Measurements from ENCODE around the gene NUP210.

The NUP210 gene

DNA sequence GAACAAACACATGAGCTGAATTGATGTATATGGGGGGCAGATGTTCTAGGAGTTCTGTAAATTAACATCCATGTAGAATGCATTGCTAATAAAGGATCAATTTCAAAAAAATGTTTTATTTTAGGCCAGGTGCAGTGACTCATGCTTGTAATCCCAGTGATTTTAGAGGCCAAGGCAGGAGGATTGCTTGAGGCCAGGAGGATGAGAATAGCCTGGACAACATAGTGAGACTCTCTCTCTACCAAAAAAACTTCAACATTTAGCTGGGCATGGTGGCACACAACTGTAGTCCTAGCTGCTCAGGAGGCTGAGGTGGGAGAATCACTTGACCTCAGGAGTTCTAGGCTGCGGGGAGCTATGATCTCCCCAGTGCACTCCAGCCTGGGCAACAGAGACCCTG is 6.5 kb upstream of the NUP210 start:
- no peak overlapping the region for H3K4me3 ChIP-seq (ENCODE audit: low read depth, low read length)
- TF ChIP-seq, protein P1, sequence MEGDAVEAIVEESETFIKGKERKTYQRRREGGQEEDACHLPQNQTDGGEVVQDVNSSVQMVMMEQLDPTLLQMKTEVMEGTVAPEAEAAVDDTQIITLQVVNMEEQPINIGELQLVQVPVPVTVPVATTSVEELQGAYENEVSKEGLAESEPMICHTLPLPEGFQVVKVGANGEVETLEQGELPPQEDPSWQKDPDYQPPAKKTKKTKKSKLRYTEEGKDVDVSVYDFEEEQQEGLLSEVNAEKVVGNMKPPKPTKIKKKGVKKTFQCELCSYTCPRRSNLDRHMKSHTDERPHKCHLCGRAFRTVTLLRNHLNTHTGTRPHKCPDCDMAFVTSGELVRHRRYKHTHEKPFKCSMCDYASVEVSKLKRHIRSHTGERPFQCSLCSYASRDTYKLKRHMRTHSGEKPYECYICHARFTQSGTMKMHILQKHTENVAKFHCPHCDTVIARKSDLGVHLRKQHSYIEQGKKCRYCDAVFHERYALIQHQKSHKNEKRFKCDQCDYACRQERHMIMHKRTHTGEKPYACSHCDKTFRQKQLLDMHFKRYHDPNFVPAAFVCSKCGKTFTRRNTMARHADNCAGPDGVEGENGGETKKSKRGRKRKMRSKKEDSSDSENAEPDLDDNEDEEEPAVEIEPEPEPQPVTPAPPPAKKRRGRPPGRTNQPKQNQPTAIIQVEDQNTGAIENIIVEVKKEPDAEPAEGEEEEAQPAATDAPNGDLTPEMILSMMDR (IDR thresholded peaks at IDR 0.05; ENCODE audit: low read depth, low read length) = no peak

GRCh38 chr3:13425689-13426088 is 5.6 kb upstream of the NUP210 start:
- no peak overlapping the region for H3K27ac ChIP-seq
- H3K9me3 ChIP-seq (ENCODE audit: severe bottlenecking) = no peaks in the 10 kb centered on the region
- no peaks in the 10 kb centered on the region for H3K36me3 ChIP-seq
- DNase-seq = no peak
- TF ChIP-seq, protein P1 (IDR thresholded peaks at IDR 0.05; ENCODE audit: low read depth, low read length) = no peak
- no peaks in the 10 kb centered on the region for H3K27me3 ChIP-seq (ENCODE audit: insufficient read depth, low read depth, severe bottlenecking)
- H3K4me3 ChIP-seq (ENCODE audit: low read depth, low read length) = no peak overlapping the region

More for the DNA sequence above, 6.5 kb upstream of the NUP210 start:
- Histone ChIP-seq H3K27ac (no peak overlapping the region), H3K27me3 (ENCODE audit: insufficient read depth, low read depth, severe bottlenecking) (no peaks in the 10 kb centered on the region), H3K9me3 (ENCODE audit: severe bottlenecking) (no peaks in the 10 kb centered on the region), H3K36me3 (no peaks in the 10 kb centered on the region)
- DNase-seq = no peak

DNA sequence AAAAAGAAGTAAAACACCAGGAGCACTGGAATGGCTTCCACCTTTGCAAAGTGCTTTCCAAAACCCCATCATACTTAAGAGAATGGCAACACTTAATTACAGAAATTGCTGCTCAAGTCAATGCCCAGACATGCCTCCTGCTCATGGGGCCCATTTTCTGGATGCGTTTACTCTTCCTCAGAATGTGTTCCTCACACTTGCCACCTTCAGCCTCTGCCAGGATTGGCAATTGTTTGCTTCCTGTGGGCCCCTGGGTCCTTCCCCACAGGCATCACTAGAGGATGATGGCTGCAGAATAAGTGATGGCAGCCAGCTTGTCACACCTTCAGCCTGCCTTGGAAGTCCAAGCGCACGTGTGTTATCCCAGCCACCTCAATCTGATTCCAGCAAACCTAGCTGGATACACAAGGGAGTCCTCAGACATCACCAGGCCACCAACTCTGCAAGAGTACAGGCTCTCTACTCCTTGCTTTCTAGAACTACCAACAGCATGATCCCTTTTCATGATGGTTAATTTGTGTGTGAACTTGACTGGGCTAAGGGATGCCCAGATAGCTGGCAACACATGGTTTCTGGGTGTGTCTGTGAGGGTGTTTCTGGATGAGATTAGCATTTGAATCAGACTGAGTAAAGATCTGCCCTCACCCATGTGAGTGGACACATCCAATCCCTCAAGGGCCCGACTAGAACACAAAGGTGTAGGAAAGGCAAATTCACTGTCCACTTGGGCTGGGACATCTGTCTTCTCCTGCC is 4.9 kb upstream of the NUP210 start:
- no peak for DNase-seq
- TF ChIP-seq, protein P1 (IDR thresholded peaks at IDR 0.05; ENCODE audit: low read depth, low read length) = no peak
- H3K27me3 ChIP-seq (ENCODE audit: insufficient read depth, low read depth, severe bottlenecking) = no peaks in the 10 kb centered on the region
- no peaks in the 10 kb centered on the region for H3K36me3 ChIP-seq
- no peaks in the 10 kb centered on the region for H3K9me3 ChIP-seq (ENCODE audit: severe bottlenecking)
- H3K27ac ChIP-seq = no peak overlapping the region
- H3K4me3 ChIP-seq (ENCODE audit: low read depth, low read length) = no peak overlapping the region

DNA sequence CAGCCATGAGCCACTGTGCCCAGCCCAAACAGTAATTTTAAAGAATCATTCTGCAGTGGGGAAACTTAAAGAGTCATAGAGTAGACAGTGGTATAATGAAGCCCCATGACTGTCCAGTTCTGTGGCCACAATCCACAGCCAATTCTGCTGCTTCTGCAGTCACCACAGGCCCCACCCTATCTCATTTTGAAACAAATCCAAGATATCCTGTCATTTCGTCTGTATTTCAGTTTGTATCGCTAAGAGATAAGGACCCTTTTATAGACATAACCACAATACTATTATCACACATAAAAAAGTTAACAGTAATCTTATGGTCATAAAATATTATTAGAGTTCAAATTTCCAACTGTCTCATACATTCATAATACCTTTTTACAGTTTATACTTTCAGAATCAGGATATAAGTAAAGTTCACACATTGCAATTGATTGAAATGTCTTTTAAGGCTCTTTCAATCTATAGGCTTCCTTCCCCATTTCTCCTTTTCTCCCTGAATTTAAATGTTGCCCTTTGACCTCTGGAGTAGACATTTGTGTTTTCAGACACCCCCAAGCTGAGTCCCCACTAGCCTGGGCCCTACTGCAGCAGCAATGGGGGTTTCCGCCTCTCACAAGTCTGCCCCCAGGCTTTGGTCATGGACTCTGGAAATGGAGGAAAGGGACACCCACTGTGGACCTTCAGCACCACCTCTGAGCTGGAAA is 4.2 kb upstream of the NUP210 start:
- no peaks in the 10 kb centered on the region for H3K9me3 ChIP-seq (ENCODE audit: severe bottlenecking)
- no peaks in the 10 kb centered on the region for H3K27me3 ChIP-seq (ENCODE audit: insufficient read depth, low read depth, severe bottlenecking)
- TF ChIP-seq, protein P1 (IDR thresholded peaks at IDR 0.05; ENCODE audit: low read depth, low read length) = no peak
- H3K36me3 ChIP-seq = no peaks in the 10 kb centered on the region
- no peak overlapping the region for H3K4me3 ChIP-seq (ENCODE audit: low read depth, low read length)
- no peak for DNase-seq
- no peak overlapping the region for H3K27ac ChIP-seq

GRCh38 chr3:13420831-13421765 is 976 bp upstream of the NUP210 start:
- H3K9me3 ChIP-seq (ENCODE audit: severe bottlenecking) = no peaks in the 10 kb centered on the region
- peak overlapping the region; percentile 92 for H3K27ac ChIP-seq
- peak overlapping the region; percentile 48 for H3K4me3 ChIP-seq (ENCODE audit: low read depth, low read length)
- TF ChIP-seq, protein P1 (IDR thresholded peaks at IDR 0.05; ENCODE audit: low read depth, low read length) = no peak
- peaks cover 20% of the 10 kb centered on the region for H3K36me3 ChIP-seq
- H3K27me3 ChIP-seq (ENCODE audit: insufficient read depth, low read depth, severe bottlenecking) = no peaks in the 10 kb centered on the region
- no peak for DNase-seq
